RWPE1 (cell line): Measurements from ENCODE around the gene TM4SF5.
"Not testable (repeated sequence)": the region's sequence is repeated elsewhere in the genome, so short reads cannot be mapped to it uniquely, and the experiment has no call there.

Source experiments
- CTCF ChIA-PET: fragments of 350-600 bp; sonication (Branson Sonifier 250); formaldehyde crosslinking; extraction: SDS; loops from one replicate; lab custom pipeline; 2021; lab: Yijun Ruan, JAX
- POLR2A ChIA-PET: fragments of 400-600 bp; formaldehyde crosslinking; extraction: SDS; loops from one replicate; lab custom pipeline; 2020; ENCODE audit warnings: antibody characterized with exemption; ENCODE audit not compliant: low non-redundant PET; lab: Yijun Ruan, JAX
- DNase-seq: peaks from one replicate; pipeline ENCODE4 v3.0.0; 2012; ENCODE audit warnings: low spot score
- H3K27ac ChIP-seq: fragments of 450-650 bp; 2 replicates; pipeline ENCODE4 v1.5.1; 2017
- TF ChIP-seq, protein P1 (sequence below): fragments of 450-650 bp; conservative IDR thresholded peaks from 2 replicates; pipeline ENCODE4 v1.5.1; 2017; ENCODE audit warnings: low read depth, mild to moderate bottlenecking

Gene TM4SF5

DNA sequence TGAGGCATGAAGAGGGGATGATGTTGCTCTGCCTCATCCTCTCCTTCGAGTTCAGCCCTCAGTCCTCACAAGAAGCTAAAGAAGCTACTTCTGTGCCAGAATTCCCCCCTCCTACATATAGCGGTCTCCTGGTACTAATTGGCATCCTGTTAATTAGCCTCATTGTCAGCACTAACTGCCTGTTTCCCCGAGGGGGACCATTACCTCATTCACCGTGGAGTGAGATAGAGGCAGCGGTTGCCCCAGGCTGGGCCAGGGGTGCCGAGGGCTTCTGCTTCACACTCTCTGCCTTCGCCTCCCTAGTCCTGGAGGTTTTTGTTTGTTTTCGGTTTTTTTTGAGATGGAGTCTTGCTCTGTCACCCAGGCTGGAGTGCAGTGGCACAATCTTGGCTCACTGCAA, 55.7 kb downstream of the TM4SF5 start:
- CTCF ChIA-PET, result no interaction called here
- TF ChIP-seq, protein P1, sequence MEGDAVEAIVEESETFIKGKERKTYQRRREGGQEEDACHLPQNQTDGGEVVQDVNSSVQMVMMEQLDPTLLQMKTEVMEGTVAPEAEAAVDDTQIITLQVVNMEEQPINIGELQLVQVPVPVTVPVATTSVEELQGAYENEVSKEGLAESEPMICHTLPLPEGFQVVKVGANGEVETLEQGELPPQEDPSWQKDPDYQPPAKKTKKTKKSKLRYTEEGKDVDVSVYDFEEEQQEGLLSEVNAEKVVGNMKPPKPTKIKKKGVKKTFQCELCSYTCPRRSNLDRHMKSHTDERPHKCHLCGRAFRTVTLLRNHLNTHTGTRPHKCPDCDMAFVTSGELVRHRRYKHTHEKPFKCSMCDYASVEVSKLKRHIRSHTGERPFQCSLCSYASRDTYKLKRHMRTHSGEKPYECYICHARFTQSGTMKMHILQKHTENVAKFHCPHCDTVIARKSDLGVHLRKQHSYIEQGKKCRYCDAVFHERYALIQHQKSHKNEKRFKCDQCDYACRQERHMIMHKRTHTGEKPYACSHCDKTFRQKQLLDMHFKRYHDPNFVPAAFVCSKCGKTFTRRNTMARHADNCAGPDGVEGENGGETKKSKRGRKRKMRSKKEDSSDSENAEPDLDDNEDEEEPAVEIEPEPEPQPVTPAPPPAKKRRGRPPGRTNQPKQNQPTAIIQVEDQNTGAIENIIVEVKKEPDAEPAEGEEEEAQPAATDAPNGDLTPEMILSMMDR, result no peak
- no peak overlapping the region for H3K27ac ChIP-seq
- DNase-seq, result no peak
- POLR2A ChIA-PET, result interaction anchor here (0.5 kb wide), 1 partner anchor 31 kb away, joined by 3 read pairs; the partner anchor contains the start of gene PSMB6

DNA sequence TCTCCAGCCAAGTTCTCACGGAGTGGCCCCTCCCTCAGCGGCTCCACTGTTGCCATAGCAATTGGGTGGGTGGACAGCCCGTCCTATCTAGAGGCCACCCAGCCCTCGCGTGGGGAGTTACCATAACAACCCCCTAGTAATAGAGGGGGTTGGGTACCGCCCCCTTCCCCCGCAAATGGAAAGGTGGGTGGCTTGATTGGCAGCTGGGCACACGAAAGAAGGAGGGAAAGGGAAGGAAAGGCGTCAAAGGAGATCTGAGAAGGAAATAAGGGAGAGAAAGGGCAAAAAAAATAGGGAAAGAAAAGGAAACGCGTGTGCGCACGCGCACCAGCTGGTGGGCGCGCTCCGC, 61.1 kb downstream of the TM4SF5 start:
- POLR2A ChIA-PET, CTCF ChIA-PET, DNase-seq: not testable (repeated sequence)
- H3K27ac ChIP-seq, result peak overlapping the region; percentile 92
